NK-92 (cell line): ENCODE measurements around the gene PLAAT1.

ENCODE experiments used
- DNase-seq: peaks from one replicate; lab custom pipeline; 2025; ENCODE audit not compliant: unreplicated experiment; lab: John Stamatoyannopoulos, UW

PLAAT1 gene

GRCh38 chr3:193250492-193250891 lies 9.5 kb downstream of the PLAAT1 start:
- DNase-seq: no peak

DNA sequence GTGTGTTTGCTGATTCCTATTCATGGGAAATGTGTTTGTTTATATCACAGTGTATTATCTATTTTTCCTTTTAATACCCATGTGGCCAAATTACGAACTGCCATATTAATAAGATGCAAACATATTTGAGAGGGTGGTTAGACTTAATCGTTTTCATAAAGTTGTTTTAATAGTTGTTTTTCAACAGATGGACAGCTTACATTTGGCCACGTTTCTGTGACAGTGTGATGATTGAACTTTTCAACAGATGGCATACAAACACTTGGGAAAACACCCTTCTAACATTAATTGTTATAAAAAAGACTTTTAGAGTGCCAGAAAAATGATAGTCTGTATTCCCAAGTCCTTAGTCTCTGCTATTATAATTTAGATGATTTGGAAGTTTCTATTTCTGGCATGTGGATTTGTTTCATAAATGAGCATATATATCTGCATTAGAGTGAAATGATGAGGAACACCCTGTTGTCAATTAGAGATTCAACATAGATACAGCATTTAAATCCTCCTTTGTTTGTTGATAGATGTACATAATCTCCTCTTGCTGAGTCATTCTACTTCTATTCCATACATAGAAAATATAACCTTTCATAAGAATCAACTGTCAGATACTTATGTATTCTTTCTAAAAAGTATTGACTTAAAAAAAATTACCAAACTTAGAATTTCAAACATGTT lies 13.1 kb downstream of the PLAAT1 start:
- no peak for DNase-seq

GRCh38 chr3:193261970-193262369 lies 20.9 kb downstream of the PLAAT1 start:
- no peak for DNase-seq

DNA sequence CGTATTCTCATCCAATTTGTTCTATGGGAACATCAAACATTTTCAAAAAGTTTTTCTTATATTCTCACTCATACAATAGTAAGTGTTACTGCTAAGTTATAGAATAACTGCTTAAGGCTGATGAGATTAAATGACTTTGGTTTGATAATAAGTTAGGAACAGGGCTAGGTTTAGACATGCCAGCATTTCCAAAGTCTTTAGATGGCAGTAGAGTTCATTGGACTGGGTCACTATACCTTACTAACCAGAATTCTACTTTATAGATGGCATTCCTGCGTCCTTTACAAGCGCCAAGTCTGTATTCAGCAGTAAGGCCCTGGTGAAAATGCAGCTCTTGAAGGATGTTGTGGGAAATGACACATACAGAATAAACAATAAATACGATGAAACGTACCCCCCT lies 21.7 kb downstream of the PLAAT1 start:
- no peak for DNase-seq

DNA sequence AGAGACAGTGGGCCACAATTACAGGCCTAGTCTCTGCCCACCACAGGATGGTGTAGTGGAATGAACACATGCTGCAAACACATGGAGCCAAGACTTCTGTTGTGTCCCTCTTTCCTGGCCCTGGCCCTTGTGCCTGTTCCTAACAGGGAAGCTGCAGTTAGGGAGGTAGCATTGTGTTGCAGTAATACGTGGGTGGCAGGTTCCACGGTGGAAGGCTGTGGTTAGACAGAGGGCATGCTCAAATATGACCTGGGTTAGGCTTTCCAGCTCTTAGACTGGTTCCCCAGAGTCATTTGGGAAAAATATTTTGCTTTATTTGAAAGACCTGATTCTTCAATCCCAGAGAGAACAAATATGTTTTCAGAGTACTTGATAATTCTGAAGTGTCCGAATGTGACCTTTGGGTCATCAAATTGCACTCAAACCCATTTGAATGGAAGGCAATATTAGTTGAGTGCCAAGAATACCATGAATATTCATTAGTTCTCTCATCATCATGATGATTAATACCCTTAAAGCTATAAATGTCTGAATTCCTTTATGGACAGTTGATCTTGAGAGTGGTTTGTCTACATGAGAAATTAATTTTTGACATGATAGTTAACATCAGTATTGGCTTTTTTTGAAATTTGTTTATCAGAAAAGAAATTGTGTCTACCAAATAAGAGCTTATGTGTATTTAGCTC lies 28.5 kb downstream of the PLAAT1 start:
- no peak for DNase-seq

DNA sequence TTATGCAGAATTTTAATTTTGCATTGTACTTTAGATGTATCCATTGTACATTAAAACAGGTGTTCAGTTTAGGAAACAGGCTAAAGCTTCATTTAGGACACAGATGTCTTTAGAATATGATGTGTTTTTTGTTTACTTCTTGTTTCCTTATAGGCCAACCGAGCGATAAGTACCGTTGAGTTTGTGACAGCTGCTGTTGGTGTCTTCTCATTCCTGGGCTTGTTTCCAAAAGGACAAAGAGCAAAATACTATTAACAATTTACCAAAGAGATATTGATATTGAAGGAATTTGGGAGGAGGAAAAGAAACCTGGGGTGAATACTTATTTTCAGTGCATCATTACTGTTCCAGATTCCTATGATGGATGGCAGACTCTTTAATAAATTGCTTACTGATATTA lies 29.4 kb downstream of the PLAAT1 start:
- DNase-seq: no peak

DNA sequence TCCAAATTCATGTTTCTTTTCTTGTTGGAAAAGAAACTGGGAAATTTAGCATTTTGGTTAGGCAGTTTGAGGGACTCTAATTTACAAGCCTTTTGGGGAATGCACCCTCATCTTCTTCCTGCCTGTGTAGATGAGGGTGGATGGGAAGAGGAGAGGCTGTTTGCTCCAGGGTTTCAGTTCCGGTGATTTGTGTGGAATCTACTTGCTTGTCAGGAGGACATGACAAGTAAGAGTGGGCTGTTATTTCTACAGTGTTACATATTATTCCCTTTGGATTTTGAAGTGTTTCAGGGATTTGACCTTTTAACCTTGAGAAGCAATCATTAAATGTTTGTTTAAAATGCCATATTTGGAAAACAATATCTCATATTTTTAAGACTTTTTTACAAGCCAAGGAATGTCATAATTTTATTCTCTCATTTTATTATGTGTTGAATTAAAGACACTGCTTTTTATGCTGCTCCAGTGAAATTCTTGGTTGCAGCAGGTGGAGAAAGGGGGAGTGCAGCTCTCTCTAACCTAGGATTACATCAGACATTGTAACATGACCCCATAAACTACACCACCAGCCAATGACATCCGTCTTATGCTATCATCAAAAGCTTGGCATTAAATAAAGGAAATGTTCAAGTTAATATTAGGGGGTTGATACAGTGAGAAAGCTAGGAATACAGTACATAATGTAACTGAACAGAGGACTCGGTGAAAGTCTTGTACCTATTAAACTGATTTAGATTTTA lies 30.2 kb downstream of the PLAAT1 start:
- no peak for DNase-seq

GRCh38 chr3:193292386-193292785 lies 51.4 kb downstream of the PLAAT1 start:
- DNase-seq: no peak

DNA sequence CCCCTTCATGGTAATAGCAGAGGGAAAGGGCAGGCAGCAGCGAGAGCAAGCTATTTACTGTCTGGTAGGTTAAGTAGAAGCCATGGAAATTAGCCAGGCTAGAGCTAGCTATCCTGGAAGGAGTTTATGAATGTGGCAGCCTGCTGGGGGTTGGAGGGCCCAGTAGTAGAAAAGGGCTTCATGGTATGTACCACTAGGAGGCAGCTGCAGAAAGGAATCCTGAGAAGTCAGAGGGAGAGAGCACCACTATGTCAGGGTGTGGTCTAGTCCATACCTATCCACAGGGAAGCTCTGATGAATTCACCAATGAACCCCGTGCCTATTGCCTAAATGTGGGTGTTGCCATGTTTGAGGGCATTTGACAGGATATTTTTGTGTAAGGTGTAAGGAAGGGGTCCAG lies 55.0 kb downstream of the PLAAT1 start:
- no peak for DNase-seq

GRCh38 chr3:193297421-193297820 lies 56.4 kb downstream of the PLAAT1 start:
- DNase-seq: no peak

DNA sequence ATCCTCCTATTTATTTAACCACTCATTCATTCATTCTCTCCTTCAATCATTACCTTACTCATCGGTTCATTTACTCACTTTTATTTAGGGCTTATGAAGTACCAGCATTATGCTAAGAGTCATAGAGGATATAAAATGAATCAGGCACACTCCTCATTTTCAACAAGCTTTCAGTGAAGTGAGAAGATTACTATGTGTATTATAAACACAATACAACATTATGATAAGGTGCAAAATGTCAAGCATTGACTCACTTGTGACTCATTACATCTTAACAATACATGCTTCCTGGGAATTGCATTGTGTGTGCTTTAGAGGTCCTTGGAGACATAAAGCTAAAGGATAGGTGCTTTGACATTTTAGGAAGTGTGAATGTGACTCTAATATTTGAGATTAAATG lies 60.4 kb downstream of the PLAAT1 start:
- DNase-seq: no peak

DNA sequence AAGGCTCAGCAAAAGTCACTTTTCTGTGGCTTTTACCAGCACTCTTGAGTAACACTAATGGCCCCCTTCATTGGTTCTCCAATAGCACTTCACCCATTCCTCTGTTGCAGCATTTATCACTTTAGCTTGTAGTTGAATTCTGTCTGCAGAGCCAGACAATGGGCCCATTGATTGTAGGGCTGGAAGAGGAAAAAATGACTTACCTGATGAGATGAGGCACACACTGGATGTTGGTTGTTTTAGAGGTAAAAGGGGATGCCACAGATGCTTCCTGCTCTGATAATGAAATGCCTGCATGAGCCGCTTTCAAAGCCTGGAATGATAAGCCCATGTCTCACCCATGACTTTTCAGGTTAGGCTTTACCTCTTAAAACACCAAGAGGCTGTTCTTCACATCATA lies 64.3 kb downstream of the PLAAT1 start:
- no peak for DNase-seq

- no peak for DNase-seq
These were observed 70.1 kb downstream of the PLAAT1 start for GRCh38 chr3:193310914-193311723.

DNA sequence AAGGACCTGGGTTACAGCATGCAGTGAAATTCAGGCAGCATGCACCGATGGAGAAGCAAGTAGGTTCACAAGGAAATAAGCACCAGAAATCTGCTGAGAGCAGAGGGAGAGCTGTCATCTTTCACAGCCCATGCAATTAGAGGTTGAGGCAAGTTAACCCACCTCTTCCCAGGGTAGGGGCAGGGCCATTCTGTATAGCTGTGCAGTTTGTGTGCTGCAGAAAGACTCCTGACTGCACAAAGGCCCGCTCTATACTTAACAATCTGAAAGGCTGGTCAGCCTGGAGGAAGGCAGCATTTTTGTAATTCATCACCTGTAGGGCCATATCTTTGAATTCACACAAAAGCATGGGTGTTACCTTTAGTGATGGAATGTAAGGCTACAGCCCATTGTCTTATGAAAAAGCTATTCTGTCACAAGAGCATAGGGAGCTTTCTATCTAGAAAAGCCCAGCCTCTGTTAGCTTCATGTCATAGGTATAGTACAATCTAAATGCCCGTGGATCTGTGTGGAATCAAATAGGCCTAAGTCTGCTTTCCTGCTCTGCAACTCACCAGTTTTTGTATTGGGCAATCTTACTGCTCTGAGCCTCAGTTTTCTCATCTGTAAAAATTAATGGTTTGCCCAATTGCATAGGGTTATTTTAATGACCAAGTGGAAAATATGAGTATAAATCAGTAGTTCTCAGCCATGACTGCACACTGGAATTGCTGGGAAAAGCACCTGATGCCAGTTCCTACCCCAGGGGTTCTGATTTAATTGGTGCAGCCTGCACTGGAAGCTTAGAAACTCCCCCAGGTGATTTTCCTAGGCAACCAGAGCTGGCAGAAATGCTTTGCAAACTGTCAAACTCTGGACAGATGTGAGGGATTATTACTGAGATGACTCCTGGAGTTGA lies 72.3 kb downstream of the PLAAT1 start:
- no peak for DNase-seq

- no peak for DNase-seq
These were observed 73.1 kb downstream of the PLAAT1 start for GRCh38 chr3:193314161-193314560.

DNA sequence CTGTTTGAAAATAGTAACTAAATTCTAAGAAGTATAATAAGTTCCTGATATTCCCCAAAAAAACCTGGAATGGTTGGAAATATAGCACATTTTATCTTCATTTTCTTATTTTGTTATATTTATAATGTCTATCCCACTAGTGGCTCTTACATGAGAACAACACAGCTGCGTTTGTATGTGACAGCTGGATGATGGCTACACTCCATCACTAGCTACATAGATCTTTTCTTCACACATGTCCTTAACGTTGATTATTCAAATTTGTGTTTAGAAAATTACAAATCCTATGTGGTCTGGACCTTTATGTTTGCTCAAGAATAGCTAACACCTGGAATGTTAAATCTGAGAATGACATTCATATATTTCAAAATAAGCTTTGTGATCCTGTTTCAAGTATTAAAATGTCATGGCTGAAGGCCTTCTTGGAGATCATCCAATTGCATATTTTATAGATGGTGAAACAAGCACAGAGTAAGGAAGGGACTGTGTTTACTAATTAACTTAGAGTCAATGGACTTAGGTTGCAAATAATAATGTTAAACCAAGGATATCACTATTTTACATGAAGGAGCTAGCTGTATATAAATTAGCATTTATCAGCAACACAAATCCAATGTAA lies 76.8 kb downstream of the PLAAT1 start:
- no peak for DNase-seq
